Spleen (tissue), 7 donors: ENCODE data around the gene ADGRG1.
"Not testable (repeated sequence)": the region's sequence is repeated elsewhere in the genome, so short reads cannot be mapped to it uniquely, and the experiment has no call there.

Experiments
- CTCF ChIP-seq, 11 experiments: fragments of 200-600 bp in 7 of 11; fragments of 450-650 bp in 4 of 11; sonication (generic) in 4 of 11; IDR thresholded peaks in 8 of 11; conservative IDR thresholded peaks in 3 of 11; 1 replicate in 7 of 11; 2 replicates in 4 of 11; pipeline versions ENCODE4 v1.4.0 to v1.8.0; 2016 to 2021; ENCODE audit warnings: antibody characterized with exemption in 11 of 11, inconsistent platforms in 4 of 11, mild to moderate bottlenecking in 1 of 11
- POLR2A ChIP-seq, 3 donors: fragments of 450-650 bp; IDR thresholded peaks; one replicate each; pipeline ENCODE4 v1.5.1; 2017; ENCODE audit warnings: antibody characterized with exemption in 3 of 3, mild to moderate bottlenecking in 1 of 3
- POLR2AphosphoS5 ChIP-seq, 3 donors: sonication (generic); formaldehyde crosslinking; IDR thresholded peaks; one replicate each; pipeline ENCODE4 v1.5.1; 2017; ENCODE audit warnings: antibody characterized with exemption in 3 of 3
- donor health status: DM: no; HTN: no; CAD: no; lungs with moderate emphysema.
- donor health status: DM: no; HTN: no; CAD: no.
- donor health status: DM: no; HTN: no; CAD: no.

GRCh38 chr16:57596234-57596633 lies 32.2 kb upstream of the ADGRG1 start:
- TF ChIP-seq CTCF (IDR thresholded peaks at IDR 0.05 in 8 of 11, conservative IDR thresholded peaks at IDR 0.05 in 3 of 11); POLR2A (IDR thresholded peaks at IDR 0.05); POLR2AphosphoS5 (IDR thresholded peaks at IDR 0.05): not testable (repeated sequence)
